IPS-18c (cell line): ENCODE measurements around the gene AJM1.
"Not testable (repeated sequence)": the region's sequence is repeated elsewhere in the genome, so short reads cannot be mapped to it uniquely, and the experiment has no call there.

Experiments
- H3K4me3 ChIP-seq: 2 replicates; pipeline ENCODE4 v1.7.0; 2013; ENCODE audit warnings: low read depth, mild to moderate bottlenecking, low read length, moderate library complexity; ENCODE audit not compliant: insufficient read depth
- H3K9me3 ChIP-seq: one replicate; pipeline ENCODE4 v1.6.1; 2013; ENCODE audit warnings: mild to moderate bottlenecking, low read length, moderate library complexity; ENCODE audit not compliant: control insufficient read depth, insufficient read depth

The AJM1 gene

GRCh38 chr9:136826703-136827582 lies 15.3 kb upstream of the AJM1 start:
- Histone ChIP-seq H3K4me3 (no peak overlapping the region), H3K9me3 (no peaks in the 10 kb centered on the region)

DNA sequence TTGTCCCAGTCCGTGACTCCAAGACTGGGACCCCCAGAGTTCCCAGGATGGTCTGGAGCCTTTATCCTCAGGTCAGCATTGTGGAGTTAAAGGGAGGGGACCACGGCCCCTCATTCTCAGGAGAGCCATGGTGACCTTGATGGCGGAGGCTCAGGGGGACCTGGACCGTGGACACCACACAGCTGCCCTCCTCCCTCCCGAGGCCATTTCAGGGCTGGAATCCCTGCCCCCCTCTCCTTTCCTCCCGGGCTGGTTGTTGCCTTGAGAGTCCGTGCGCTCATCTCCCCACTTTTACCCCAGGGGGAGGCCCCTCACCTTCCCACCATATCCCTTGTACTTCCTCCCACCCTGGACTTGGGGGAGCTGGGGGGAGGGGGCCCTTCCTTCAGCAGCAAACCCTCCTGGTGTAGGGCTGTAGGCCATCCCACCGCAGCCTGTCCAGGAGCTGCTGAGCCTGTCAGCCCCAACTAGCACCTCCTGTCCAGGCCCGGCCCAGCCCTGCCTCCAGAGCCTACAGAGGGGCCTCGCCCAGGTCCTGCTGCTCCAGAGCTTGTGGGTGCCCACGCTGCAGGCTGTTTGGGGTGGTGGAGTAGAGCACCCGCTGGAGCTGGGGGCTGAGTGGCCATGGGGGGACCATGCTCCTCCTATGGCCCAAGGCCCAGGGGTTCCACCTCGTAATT lies 14.3 kb upstream of the AJM1 start:
- Histone ChIP-seq H3K4me3 (no peak overlapping the region), H3K9me3 (no peaks in the 10 kb centered on the region)

GRCh38 chr9:136828474-136829140 lies 13.7 kb upstream of the AJM1 start:
- H3K4me3 ChIP-seq, result no peak overlapping the region
- H3K9me3 ChIP-seq, result no peaks in the 10 kb centered on the region

GRCh38 chr9:136829412-136829811 lies 12.9 kb upstream of the AJM1 start:
- no peaks in the 10 kb centered on the region for H3K9me3 ChIP-seq
- H3K4me3 ChIP-seq, result no peak overlapping the region

GRCh38 chr9:136829981-136830885 lies 12.0 kb upstream of the AJM1 start:
- H3K9me3 ChIP-seq, result no peaks in the 10 kb centered on the region
- no peak overlapping the region for H3K4me3 ChIP-seq

DNA sequence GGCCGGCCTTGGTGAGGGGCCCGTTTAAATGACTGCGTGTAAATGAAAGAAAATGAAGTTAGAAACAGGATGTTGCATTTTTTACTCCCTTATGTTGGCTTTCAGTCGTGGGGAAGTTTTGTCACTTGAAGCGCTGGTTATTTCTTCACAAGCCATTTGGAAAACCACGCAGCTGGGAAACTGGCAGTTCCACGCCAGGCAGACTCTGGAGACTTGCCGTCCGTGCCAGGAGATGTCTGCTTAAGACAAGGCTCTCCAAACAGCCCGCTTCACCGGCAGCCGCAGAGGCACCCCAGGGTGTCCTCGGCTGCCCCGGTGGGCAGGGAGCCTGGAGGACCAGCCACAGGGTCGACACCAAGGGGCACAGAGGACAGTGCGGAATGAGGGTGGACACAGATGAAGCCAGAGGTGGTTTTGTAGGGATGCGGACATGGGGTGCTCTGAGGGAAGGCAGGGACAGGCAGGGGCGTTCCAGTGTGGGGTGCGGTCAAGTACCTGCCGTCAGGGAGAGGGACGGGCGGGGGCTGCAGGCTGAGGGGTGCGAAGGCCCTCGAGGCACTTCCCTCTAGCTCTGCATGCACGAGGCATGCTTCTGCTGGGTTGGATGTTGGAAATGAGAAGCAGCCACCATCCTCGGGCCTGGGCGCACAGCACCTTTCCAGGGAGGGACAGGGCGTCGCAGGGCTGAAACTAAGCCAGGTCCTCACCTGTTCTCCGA lies 11.1 kb upstream of the AJM1 start:
- H3K9me3 ChIP-seq, result no peaks in the 10 kb centered on the region
- H3K4me3 ChIP-seq, result no peak overlapping the region

GRCh38 chr9:136831720-136832104 lies 10.6 kb upstream of the AJM1 start:
- Histone ChIP-seq H3K4me3 (no peak overlapping the region), H3K9me3 (no peaks in the 10 kb centered on the region)

DNA sequence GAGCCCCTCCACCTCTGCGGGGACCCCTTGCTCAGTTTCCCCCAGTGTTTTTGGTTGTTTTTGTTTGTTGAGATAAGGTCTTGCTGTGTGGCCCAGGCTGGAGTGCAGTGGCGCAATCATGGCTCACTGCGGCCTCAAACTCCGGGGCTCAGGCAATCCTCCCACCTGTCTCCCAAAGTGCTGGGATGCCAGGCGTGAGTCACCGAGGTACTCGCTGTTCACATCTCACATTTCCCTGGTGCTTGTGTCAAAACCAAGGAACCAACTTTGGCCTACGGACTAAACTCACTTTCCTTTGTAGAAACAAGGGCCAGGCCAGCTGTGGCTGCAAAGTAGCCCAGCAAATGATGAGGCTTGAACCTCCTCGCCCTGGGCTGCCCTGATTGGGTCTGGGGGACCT lies 9.7 kb upstream of the AJM1 start:
- Histone ChIP-seq H3K4me3 (no peak overlapping the region), H3K9me3 (no peaks in the 10 kb centered on the region)

GRCh38 chr9:136833381-136834048 lies 8.8 kb upstream of the AJM1 start:
- not testable (repeated sequence) for H3K9me3 ChIP-seq, H3K4me3 ChIP-seq

DNA sequence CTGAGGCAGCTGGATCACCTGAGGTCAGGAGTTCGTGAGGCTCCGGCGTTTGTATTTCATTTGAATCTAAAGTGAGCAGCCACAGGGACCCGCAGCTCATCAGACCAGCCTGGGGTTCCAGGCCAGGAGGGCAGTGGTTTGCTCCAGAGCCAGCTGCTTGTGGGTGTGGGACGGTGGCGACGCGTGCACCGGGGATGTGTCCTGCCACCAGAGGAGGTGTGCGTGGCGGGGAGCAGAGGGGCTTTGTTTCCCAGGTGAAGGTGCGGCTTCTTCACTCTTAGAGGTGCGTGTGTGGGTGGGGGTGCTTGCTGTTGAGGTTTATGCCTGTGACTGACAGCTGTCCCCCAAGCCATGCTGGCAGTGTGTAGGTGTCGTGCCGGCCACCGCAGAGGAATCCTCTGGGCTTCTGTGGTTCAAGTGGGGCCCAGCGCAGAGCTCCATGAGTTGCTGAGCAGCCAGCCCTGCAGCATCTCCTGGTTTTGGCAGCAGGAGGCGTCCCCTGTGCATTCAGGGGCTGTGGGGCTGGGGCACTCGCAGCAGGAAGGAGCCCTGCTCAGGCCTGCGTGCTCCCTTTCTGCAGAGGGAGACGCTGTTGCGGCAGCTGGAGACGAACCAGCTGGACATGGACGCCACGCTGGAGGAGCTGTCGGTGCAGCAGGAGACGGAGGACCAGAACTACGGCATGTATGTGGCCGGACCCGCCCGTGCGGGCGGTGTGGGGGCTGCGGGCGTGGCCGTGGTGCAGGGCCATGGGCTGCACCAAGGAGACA lies 6.9 kb upstream of the AJM1 start:
- Histone ChIP-seq H3K4me3 (no peak overlapping the region), H3K9me3 (no peaks in the 10 kb centered on the region)

- Histone ChIP-seq H3K4me3 (no peak overlapping the region), H3K9me3 (no peaks in the 10 kb centered on the region)
These were observed 6.1 kb upstream of the AJM1 start for GRCh38 chr9:136835932-136836904.

- Histone ChIP-seq H3K9me3 (no peaks in the 10 kb centered on the region), H3K4me3 (no peak overlapping the region)
These were observed 5.0 kb upstream of the AJM1 start for GRCh38 chr9:136837146-136837855.

DNA sequence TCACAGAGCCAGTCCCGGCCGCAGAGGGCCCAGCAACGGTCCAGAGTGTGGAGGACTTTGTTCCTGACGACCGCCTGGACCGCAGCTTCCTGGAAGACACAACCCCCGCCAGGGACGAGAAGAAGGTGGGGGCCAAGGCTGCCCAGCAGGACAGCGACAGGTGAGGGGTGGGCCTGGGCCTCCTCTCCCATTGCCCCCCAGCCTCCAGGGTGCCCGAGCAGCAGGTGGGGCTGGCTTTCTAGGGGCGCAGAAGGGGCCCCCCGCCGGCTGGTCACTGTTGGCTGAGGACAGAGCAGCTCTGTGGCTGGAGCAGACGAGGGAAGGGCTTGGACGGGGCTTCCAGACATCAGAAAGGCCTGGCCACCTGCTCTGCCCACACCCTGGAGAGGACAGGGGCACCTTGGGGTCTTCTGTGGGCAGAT lies 4.4 kb upstream of the AJM1 start:
- H3K9me3 ChIP-seq, H3K4me3 ChIP-seq: not testable (repeated sequence)
